Activated CD4-positive, alpha-beta T cell treated with anti-CD3 and anti-CD28 coated beads, Interleukin-2, amount 50 U/mL, for 24 hours (primary cell): ENCODE results near the gene SPINK5.

Source experiments
- DNase-seq, 2 donors: peaks; one replicate each; pipeline ENCODE4 v3.0.0-alpha.2; 2020; ENCODE audit warnings: low read depth in 1 of 2, low spot score in 1 of 2

SPINK5 gene

GRCh38 chr5:148172377-148172776 is 108.6 kb downstream of the SPINK5 start:
- no peak for DNase-seq

- DNase-seq: no peak
These were observed 112.7 kb downstream of the SPINK5 start for GRCh38 chr5:148176480-148176879.

- no peak for DNase-seq
These were observed 113.4 kb downstream of the SPINK5 start for GRCh38 chr5:148177207-148177606.

- DNase-seq: no peak
These were observed 115.5 kb downstream of the SPINK5 start for GRCh38 chr5:148179234-148179824.

- peak in 1 of 2 donors; percentile 5 for DNase-seq
These were observed 122.6 kb downstream of the SPINK5 start for GRCh38 chr5:148186248-148187003.
